GM15510 (cell line): ENCODE data around the gene ZNF280B.

Experiments used
- POLR2A ChIP-seq: IDR thresholded peaks from 3 replicates; pipeline ENCODE4 v1.6.1; 2011; ENCODE audit warnings: borderline replicate concordance; ENCODE audit not compliant: insufficient read length; ENCODE audit errors: extremely low read depth

The ZNF280B gene

GRCh38 chr22:22547226-22547625, 38.7 kb upstream of the ZNF280B start:
- no peak for TF ChIP-seq POLR2A

GRCh38 chr22:22546490-22546889, 37.9 kb upstream of the ZNF280B start:
- TF ChIP-seq POLR2A: no peak

GRCh38 chr22:22545084-22545483, 36.5 kb upstream of the ZNF280B start:
- no peak for TF ChIP-seq POLR2A

- no peak for TF ChIP-seq POLR2A
These were observed 29.9 kb upstream of the ZNF280B start for GRCh38 chr22:22538226-22538989.

GRCh38 chr22:22536916-22537315, 28.4 kb upstream of the ZNF280B start:
- no peak for TF ChIP-seq POLR2A

GRCh38 chr22:22536515-22536914, 28.0 kb upstream of the ZNF280B start:
- no peak for TF ChIP-seq POLR2A

- TF ChIP-seq POLR2A: no peak
These were observed 27.1 kb upstream of the ZNF280B start for GRCh38 chr22:22535662-22536061.

GRCh38 chr22:22534604-22535415, 26.3 kb upstream of the ZNF280B start:
- TF ChIP-seq POLR2A: no peak

- TF ChIP-seq POLR2A: no peak
These were observed 25.3 kb upstream of the ZNF280B start for GRCh38 chr22:22533863-22534262.

GRCh38 chr22:22533417-22533816, 24.9 kb upstream of the ZNF280B start:
- TF ChIP-seq POLR2A: no peak

GRCh38 chr22:22531770-22532546, 23.4 kb upstream of the ZNF280B start:
- no peak for TF ChIP-seq POLR2A

GRCh38 chr22:22528780-22529179, 20.2 kb upstream of the ZNF280B start:
- no peak for TF ChIP-seq POLR2A

- no peak for TF ChIP-seq POLR2A
These were observed 18.8 kb upstream of the ZNF280B start for GRCh38 chr22:22527312-22527711.

- no peak for TF ChIP-seq POLR2A
These were observed 17.8 kb upstream of the ZNF280B start for GRCh38 chr22:22526125-22526912.
